GM12878 (cell line): ENCODE results near the gene KAT2A.

Experiments
- CHD2 ChIP-seq: IDR thresholded peaks from 2 replicates; pipeline ENCODE4 v1.6.1; 2011; ENCODE audit warnings: low read depth, low read length, improper control_type of control experiment, borderline replicate concordance
- EP300 ChIP-seq, 2 experiments: fragments of 150-350 bp in 1 of 2; IDR thresholded peaks; 2 replicates each; pipeline ENCODE4 v1.6.1; 2011 to 2012; ENCODE audit warnings: low read depth in 2 of 2, low read length in 2 of 2, borderline replicate concordance in 1 of 2, improper control_type of control experiment in 1 of 2, inconsistent platforms in 1 of 2; ENCODE audit not compliant: control insufficient read depth in 1 of 2
- MAX ChIP-seq: IDR thresholded peaks from 2 replicates; pipeline ENCODE4 v1.6.1; 2012; ENCODE audit warnings: low read depth, low read length, improper control_type of control experiment
- POLR2AphosphoS5 ChIP-seq: IDR thresholded peaks from 2 replicates; pipeline ENCODE4 v1.6.1; 2011; ENCODE audit warnings: mild to moderate bottlenecking, low read length, inconsistent platforms
- REST ChIP-seq: IDR thresholded peaks from 2 replicates; pipeline ENCODE4 v1.6.1; 2012; ENCODE audit warnings: mild to moderate bottlenecking, low read depth, low read length
- YY1 ChIP-seq: IDR thresholded peaks from 2 replicates; pipeline ENCODE4 v1.6.1; 2011; ENCODE audit warnings: low read depth, mild to moderate bottlenecking, low read length

GRCh38 chr17:42075789-42076188, 45.4 kb downstream of the KAT2A start:
- TF ChIP-seq REST (no peak), POLR2AphosphoS5 (no peak), MAX (no peak), EP300 (IDR thresholded peaks at IDR 0.05; ENCODE audit: borderline replicate concordance in 1 of 2, control insufficient read depth in 1 of 2, low read depth in 2 of 2, low read length in 2 of 2) (no peak), YY1 (no peak), CHD2 (no peak)
